SK-N-MC (cell line): ENCODE measurements around the gene CPNE5.

Experiments
- EZH2 ChIP-seq: fragments of 200-600 bp; sonication (generic); IDR thresholded peaks from one replicate; pipeline ENCODE4 v1.6.1; 2017; ENCODE audit warnings: antibody characterized with exemption
- FOXP2 ChIP-seq: optimal IDR thresholded peaks from 2 replicates; pipeline ENCODE3; 2011; ENCODE audit warnings: mild to moderate bottlenecking, moderate library complexity; ENCODE audit not compliant: insufficient read depth; ENCODE audit errors: extremely low read length, control extremely low read depth
- POLR2AphosphoS5 ChIP-seq: IDR thresholded peaks from 2 replicates; pipeline ENCODE4 v1.6.1; 2012; ENCODE audit warnings: mild to moderate bottlenecking, low read depth, low read length, borderline replicate concordance

GRCh38 chr6:36706339-36706738, 132.9 kb downstream of the CPNE5 start:
- TF ChIP-seq EZH2 (no peak), POLR2AphosphoS5 (no peak), FOXP2 (no peak)
